Common myeloid progenitor, CD34-positive (primary cell): ENCODE measurements around the gene HMGB1. TPM values are rescaled to one million over a fixed set of nuclear protein-coding genes. Genes with fewer than 3 reads are reported as not detected.
A peak's percentile ranks its signal among the peaks of the same experiment; 100 is the strongest.

Experiments used
- CTCF ChIA-PET: fragments of 350-600 bp; sonication (Branson Sonifier 250); formaldehyde crosslinking; loops from one replicate; lab custom pipeline; 2021; ENCODE audit warnings: antibody characterized with exemption; lab: Charles Lee
- POLR2A ChIA-PET: fragments of 350-600 bp; sonication (Branson Sonifier 250); formaldehyde crosslinking; loops from one replicate; lab custom pipeline; 2021; ENCODE audit warnings: antibody characterized with exemption; lab: Charles Lee
- DNase-seq, 3 donors: peaks; one replicate each; pipeline versions ENCODE4 v3.0.0 to v3.0.0-alpha.2; 2013
- H3K27ac ChIP-seq, 2 experiments: 1 replicate in 1 of 2; 2 replicates in 1 of 2; pipeline ENCODE4 v1.7.0; 2013; ENCODE audit warnings: inconsistent platforms in 2 of 2, low read length in 2 of 2, mild to moderate bottlenecking in 2 of 2, low read depth in 1 of 2, moderate library complexity in 1 of 2; ENCODE audit not compliant: severe bottlenecking in 2 of 2, insufficient read depth in 1 of 2, poor library complexity in 1 of 2
- H3K27me3 ChIP-seq, 5 experiments: replicated peaks in 2 of 5; 1 replicate in 3 of 5; 2 replicates in 2 of 5; pipeline versions ENCODE4 v1.6.1 to v1.7.0; 2013; ENCODE audit warnings: low read length in 4 of 5, mild to moderate bottlenecking in 2 of 5, moderate library complexity in 2 of 5, inconsistent platforms in 1 of 5; ENCODE audit not compliant: insufficient read depth in 5 of 5, control insufficient read depth in 4 of 5
- H3K36me3 ChIP-seq, 4 experiments: 1 replicate in 2 of 4; 2 replicates in 2 of 4; pipeline versions ENCODE4 v1.6.1 to v1.7.0; 2013; ENCODE audit warnings: low read length in 3 of 4, control low read depth in 1 of 4, mild to moderate bottlenecking in 1 of 4; ENCODE audit not compliant: control insufficient read depth in 4 of 4, insufficient read depth in 4 of 4
- H3K4me1 ChIP-seq, 4 experiments: 1 replicate in 3 of 4; 2 replicates in 1 of 4; pipeline versions ENCODE4 v1.6.1 to v1.7.1; 2013; ENCODE audit warnings: low read length in 3 of 4, mild to moderate bottlenecking in 3 of 4, control low read depth in 1 of 4, inconsistent platforms in 1 of 4, moderate library complexity in 1 of 4; ENCODE audit not compliant: control insufficient read depth in 4 of 4, insufficient read depth in 4 of 4; ENCODE audit errors: control extremely low read depth in 1 of 4
- H3K4me3 ChIP-seq, 7 experiments: 1 replicate in 4 of 7; 2 replicates in 3 of 7; pipeline versions ENCODE4 v1.5.1 to v1.7.0; 2013; ENCODE audit warnings: mild to moderate bottlenecking in 7 of 7, low read length in 6 of 7, moderate library complexity in 6 of 7, inconsistent platforms in 2 of 7, low read depth in 2 of 7, control low read depth in 1 of 7; ENCODE audit not compliant: insufficient read depth in 4 of 7, control insufficient read depth in 1 of 7; ENCODE audit errors: extremely low read depth in 1 of 7
- H3K9me3 ChIP-seq, 5 experiments: 1 replicate in 4 of 5; 2 replicates in 1 of 5; pipeline versions ENCODE4 v1.6.1 to v1.7.1; 2013; ENCODE audit warnings: low read length in 4 of 5, mild to moderate bottlenecking in 2 of 5, inconsistent platforms in 1 of 5, low read depth in 1 of 5, moderate library complexity in 1 of 5; ENCODE audit not compliant: control insufficient read depth in 4 of 5, insufficient read depth in 2 of 5; ENCODE audit errors: control extremely low read depth in 1 of 5
- WGBS: methylation state at CpG from one replicate; pipeline ENCODE4 v1.1.5; 2013; ENCODE audit not compliant: insufficient coverage; 5-methylcytosine and 5-hydroxymethylcytosine counted together
- polyA plus RNA-seq: library from polyadenylated mRNA; unstranded; fragments of 120-200 nt; gene quantifications from one replicate; pipeline ENCODE4 v1.2.1, GENCODE V29; 2013

The HMGB1 gene
- 732 TPM for polyA plus RNA-seq

- Histone ChIP-seq H3K4me3 (peak within 1 kb of the TSS; percentile 77 to 92 (median 86)), H3K27ac (peak within 1 kb of the TSS; percentile 89 to 96), H3K36me3 (peaks cover 6 to 18% (median 10%) of the 10 kb centered on the region in 4 experiments), H3K27me3 (no peaks in the 10 kb centered on the region), H3K4me1 (peaks cover 29 to 44% (median 35%) of the 10 kb centered on the region in 4 experiments), H3K9me3 (no peaks in the 10 kb centered on the region)
- POLR2A ChIA-PET: no interaction called here
- WGBS: 0% methylated on average over 47 of the region's 57 CpGs
- CTCF ChIA-PET: interaction anchor here (0.9 to 1.6 kb wide), 2 partner anchors 12 to 84 kb away, joined by 3 to 6 read pairs; no protein-coding TSS in a partner anchor
- DNase-seq: peak; percentile 97 to 99 (median 99)
Observed at GRCh38 chr13:30465593-30466357, at the start of gene HMGB1. Gene HMGB1 (minus strand): TSS chr13:30465936. CDS start chr13:30463680, 2,256 bp downstream.

GRCh38 chr13:30510811-30511371 lies 45.2 kb upstream of the HMGB1 start:
- Histone ChIP-seq H3K27ac (no peak overlapping the region), H3K9me3 (no peaks in the 10 kb centered on the region), H3K27me3 (no peaks in the 10 kb centered on the region), H3K36me3 (no peaks in the 10 kb centered on the region), H3K4me3 (no peak overlapping the region), H3K4me1 (no peaks in the 10 kb centered on the region)
- CTCF ChIA-PET: no interaction called here
- WGBS: no CpG with 5 or more reads among the region's 4 CpGs
- POLR2A ChIA-PET: no interaction called here
- no peak for DNase-seq

- Histone ChIP-seq H3K9me3 (no peaks in the 10 kb centered on the region), H3K4me3 (no peak overlapping the region), H3K27ac (no peak overlapping the region), H3K4me1 (no peaks in the 10 kb centered on the region), H3K36me3 (no peaks in the 10 kb centered on the region), H3K27me3 (no peaks in the 10 kb centered on the region)
- CTCF ChIA-PET: no interaction called here
- WGBS: no CpG with 5 or more reads among the region's 4 CpGs
- DNase-seq: no peak
- POLR2A ChIA-PET: no interaction called here
Observed at GRCh38 chr13:30510091-30510490, 44.4 kb upstream of the HMGB1 start.

- DNase-seq: no peak
- Histone ChIP-seq H3K27me3 (no peaks in the 10 kb centered on the region), H3K4me1 (peaks cover 0 to 2% (median under 1%) of the 10 kb centered on the region in 4 experiments), H3K9me3 (no peaks in the 10 kb centered on the region), H3K27ac (no peak overlapping the region), H3K36me3 (no peaks in the 10 kb centered on the region), H3K4me3 (no peak overlapping the region)
- WGBS: 91% methylated on average over 6 of the region's 9 CpGs
- ChIA-PET CTCF (interaction anchor here (1.3 kb wide), 1 partner anchor 13 kb away, joined by 3 read pairs; no protein-coding TSS in a partner anchor), POLR2A (no interaction called here)
Observed at GRCh38 chr13:30509254-30510050, 43.7 kb upstream of the HMGB1 start.

- CTCF ChIA-PET: interaction anchor here (1.3 kb wide), 1 partner anchor 31 kb away, joined by 3 read pairs; no protein-coding TSS in a partner anchor
- POLR2A ChIA-PET: no interaction called here
- Histone ChIP-seq H3K4me1 (peaks cover 0 to 10% (median 1%) of the 10 kb centered on the region in 4 experiments), H3K36me3 (no peaks in the 10 kb centered on the region), H3K27ac (no peak overlapping the region), H3K9me3 (no peaks in the 10 kb centered on the region), H3K4me3 (peak overlapping the region in 1 of 7 experiments; percentile 28), H3K27me3 (no peaks in the 10 kb centered on the region)
- WGBS: no CpG with 5 or more reads among the region's 1 CpG
- DNase-seq: peak; percentile 57 to 92 (median 82)
Observed at GRCh38 chr13:30504081-30504480, 38.3 kb upstream of the HMGB1 start.

GRCh38 chr13:30502237-30502636 lies 36.5 kb upstream of the HMGB1 start:
- no peaks in the 10 kb centered on the region for H3K9me3 ChIP-seq
- no CpG with 5 or more reads among the region's 2 CpGs for WGBS
- POLR2A ChIA-PET: no interaction called here
- peaks cover 0 to 10% (median 1%) of the 10 kb centered on the region in 4 experiments for H3K4me1 ChIP-seq
- H3K36me3 ChIP-seq: no peaks in the 10 kb centered on the region
- H3K4me3 ChIP-seq: no peak overlapping the region
- no peak overlapping the region for H3K27ac ChIP-seq
- no peaks in the 10 kb centered on the region for H3K27me3 ChIP-seq
- CTCF ChIA-PET: interaction anchor here (1.6 kb wide), 1 partner anchor 13 kb away, joined by 3 read pairs; no protein-coding TSS in a partner anchor
- peak in 2 of 3 donors; percentile 3 to 25 for DNase-seq
